Loucy (cell line): ENCODE results near the gene ADD2.
A peak's percentile ranks its signal among the peaks of the same experiment; 100 is the strongest.

ENCODE experiments used
- H2AFZ ChIP-seq: fragments of 200-600 bp; sonication (generic); 2 replicates; pipeline ENCODE4 v1.6.0; 2016; ENCODE audit warnings: antibody characterized with exemption, mild to moderate bottlenecking, low read length, moderate library complexity
- H3F3A ChIP-seq: fragments of 200-600 bp; 2 replicates; pipeline ENCODE4 v1.6.0; 2016; ENCODE audit warnings: antibody characterized with exemption, low read depth, mild to moderate bottlenecking
- H3K27me3 ChIP-seq: fragments of 200-600 bp; sonication (generic); 2 replicates; pipeline ENCODE4 v1.6.1; 2014; ENCODE audit warnings: low read length, mild to moderate bottlenecking; ENCODE audit not compliant: insufficient read depth, poor library complexity, severe bottlenecking
- H3K36me3 ChIP-seq: fragments of 200-600 bp; sonication (generic); 2 replicates; pipeline ENCODE4 v1.6.1; 2016; ENCODE audit warnings: low read length; ENCODE audit not compliant: insufficient read depth
- H3K4me1 ChIP-seq: fragments of 200-600 bp; sonication (generic); 2 replicates; pipeline ENCODE4 v1.5.1; 2014; ENCODE audit warnings: low read length, mild to moderate bottlenecking; ENCODE audit not compliant: insufficient read depth, poor library complexity, severe bottlenecking
- H3K4me2 ChIP-seq: fragments of 200-600 bp; sonication (generic); 2 replicates; pipeline ENCODE4 v1.6.0; 2014; ENCODE audit warnings: antibody characterized with exemption, low read length, low read depth, mild to moderate bottlenecking; ENCODE audit not compliant: poor library complexity, severe bottlenecking
- H3K4me3 ChIP-seq: fragments of 200-600 bp; sonication (generic); 2 replicates; pipeline ENCODE4 v1.5.1; 2014; ENCODE audit warnings: low read length, mild to moderate bottlenecking, mixed read lengths; ENCODE audit not compliant: poor library complexity, severe bottlenecking
- H3K79me2 ChIP-seq: fragments of 200-600 bp; sonication (generic); 2 replicates; pipeline ENCODE4 v1.6.1; 2014; ENCODE audit warnings: low read length; ENCODE audit not compliant: insufficient read depth
- H3K9ac ChIP-seq: fragments of 200-600 bp; sonication (generic); 2 replicates; pipeline ENCODE4 v1.6.0; 2014; ENCODE audit warnings: mild to moderate bottlenecking, low read depth, low read length, moderate library complexity; ENCODE audit not compliant: poor library complexity, severe bottlenecking
- H3K9me2 ChIP-seq: fragments of 200-600 bp; sonication (generic); replicated peaks from 2 replicates; pipeline ENCODE4 v1.6.1; 2016; ENCODE audit warnings: low read depth, low read length, mixed read lengths
- H3K9me3 ChIP-seq: fragments of 200-600 bp; sonication (generic); 2 replicates; pipeline ENCODE4 v1.6.1; 2014; ENCODE audit warnings: mild to moderate bottlenecking, antibody characterized with exemption, low read length, low read depth; ENCODE audit not compliant: insufficient read depth
- H4K20me1 ChIP-seq: fragments of 200-600 bp; sonication (generic); 2 replicates; pipeline ENCODE4 v1.6.0; 2014; ENCODE audit warnings: antibody characterized with exemption, low read length, mild to moderate bottlenecking; ENCODE audit not compliant: insufficient read depth, poor library complexity, severe bottlenecking
- CTCF ChIP-seq: fragments of 200-600 bp; sonication (generic); conservative IDR thresholded peaks from 2 replicates; pipeline ENCODE4 v1.5.1; 2014; ENCODE audit warnings: mild to moderate bottlenecking, antibody characterized with exemption, low read length
- EZH2phosphoT487 ChIP-seq: fragments of 200-600 bp; IDR thresholded peaks from 2 replicates; pipeline ENCODE4 v1.6.1; 2018; ENCODE audit warnings: antibody characterized with exemption, mild to moderate bottlenecking, moderate library complexity, borderline replicate concordance

Gene ADD2

GRCh38 chr2:70808983-70809958 lies 41.3 kb upstream of the ADD2 start:
- H3K9ac ChIP-seq: no peak overlapping the region
- no peaks in the 10 kb centered on the region for H3K9me2 ChIP-seq

GRCh38 chr2:70807828-70808118 lies 39.8 kb upstream of the ADD2 start:
- Histone ChIP-seq H3K4me3 (no peak overlapping the region), H3K4me2 (no peak overlapping the region), H3K79me2 (no peaks in the 10 kb centered on the region), H3K4me1 (peaks cover 4% of the 10 kb centered on the region), H2AFZ (no peak overlapping the region), H3K9me2 (no peaks in the 10 kb centered on the region), H3K9ac (no peak overlapping the region), H4K20me1 (no peaks in the 10 kb centered on the region), H3K36me3 (no peaks in the 10 kb centered on the region), H3K27me3 (no peaks in the 10 kb centered on the region), H3K9me3 (no peaks in the 10 kb centered on the region), H3F3A (no peaks in the 10 kb centered on the region)
- TF ChIP-seq CTCF (no peak), EZH2phosphoT487 (no peak)

More at GRCh38 chr2:70808983-70809958, 41.3 kb upstream of the ADD2 start:
- H3K4me3 ChIP-seq: no peak overlapping the region
- H3K4me1 ChIP-seq: peaks cover 4% of the 10 kb centered on the region
- H4K20me1 ChIP-seq: no peaks in the 10 kb centered on the region
- H2AFZ ChIP-seq: no peak overlapping the region
- H3K27me3 ChIP-seq: no peaks in the 10 kb centered on the region
- H3K79me2 ChIP-seq: no peaks in the 10 kb centered on the region
- H3K36me3 ChIP-seq: no peaks in the 10 kb centered on the region
- no peak overlapping the region for H3K4me2 ChIP-seq
- H3K9me3 ChIP-seq: no peaks in the 10 kb centered on the region
- no peaks in the 10 kb centered on the region for H3F3A ChIP-seq
- TF ChIP-seq CTCF: no peak
- no peak for TF ChIP-seq EZH2phosphoT487

- H3K9me3 ChIP-seq: no peaks in the 10 kb centered on the region
- H4K20me1 ChIP-seq: no peaks in the 10 kb centered on the region
- no peak overlapping the region for H3K4me3 ChIP-seq
- H3K9me2 ChIP-seq: no peaks in the 10 kb centered on the region
- no peaks in the 10 kb centered on the region for H3F3A ChIP-seq
- peaks cover 4% of the 10 kb centered on the region for H3K4me1 ChIP-seq
- H3K27me3 ChIP-seq: no peaks in the 10 kb centered on the region
- TF ChIP-seq EZH2phosphoT487 (no peak), CTCF (no peak)
- 0 out of 2 replicates have a peak overlapping the region, but pooled peaks have one; percentile 60 for H2AFZ ChIP-seq
- no peak overlapping the region for H3K9ac ChIP-seq
- H3K79me2 ChIP-seq: no peaks in the 10 kb centered on the region
- H3K4me2 ChIP-seq: no peak overlapping the region
- no peaks in the 10 kb centered on the region for H3K36me3 ChIP-seq
These were observed 39.3 kb upstream of the ADD2 start for GRCh38 chr2:70807102-70807827.
